ENCODE results near the gene PROS1.

GRCh38 chr3:93983408-93983807 lies 9.7 kb upstream of the PROS1 start:
- TF ChIP-seq, protein P1, sequence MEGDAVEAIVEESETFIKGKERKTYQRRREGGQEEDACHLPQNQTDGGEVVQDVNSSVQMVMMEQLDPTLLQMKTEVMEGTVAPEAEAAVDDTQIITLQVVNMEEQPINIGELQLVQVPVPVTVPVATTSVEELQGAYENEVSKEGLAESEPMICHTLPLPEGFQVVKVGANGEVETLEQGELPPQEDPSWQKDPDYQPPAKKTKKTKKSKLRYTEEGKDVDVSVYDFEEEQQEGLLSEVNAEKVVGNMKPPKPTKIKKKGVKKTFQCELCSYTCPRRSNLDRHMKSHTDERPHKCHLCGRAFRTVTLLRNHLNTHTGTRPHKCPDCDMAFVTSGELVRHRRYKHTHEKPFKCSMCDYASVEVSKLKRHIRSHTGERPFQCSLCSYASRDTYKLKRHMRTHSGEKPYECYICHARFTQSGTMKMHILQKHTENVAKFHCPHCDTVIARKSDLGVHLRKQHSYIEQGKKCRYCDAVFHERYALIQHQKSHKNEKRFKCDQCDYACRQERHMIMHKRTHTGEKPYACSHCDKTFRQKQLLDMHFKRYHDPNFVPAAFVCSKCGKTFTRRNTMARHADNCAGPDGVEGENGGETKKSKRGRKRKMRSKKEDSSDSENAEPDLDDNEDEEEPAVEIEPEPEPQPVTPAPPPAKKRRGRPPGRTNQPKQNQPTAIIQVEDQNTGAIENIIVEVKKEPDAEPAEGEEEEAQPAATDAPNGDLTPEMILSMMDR (IDR thresholded peaks at IDR 0.05; ENCODE audit: low read depth, low read length): no peak
- TF ChIP-seq MYC (IDR thresholded peaks at IDR 0.05; ENCODE audit: low read depth, low read length) (no peak), POLR2A (IDR thresholded peaks at IDR 0.05; ENCODE audit: extremely low read depth, insufficient read length) (no peak)

All from NB4 (cell line).